BLaER1 treated with 17β-estradiol and CSF1 and Interleukin-3, amounts not matched to agents 10 nM and 100 nM (cell line): ENCODE results near the gene NDUFA6.
A peak's percentile ranks its signal among the peaks of the same experiment; 100 is the strongest.

ENCODE experiments used
- H3K27ac ChIP-seq, 11 experiments: shearing (Covaris generic); formaldehyde crosslinking; 2 replicates each; pipeline ENCODE4 v1.8.1; 2022
- H3K27me3 ChIP-seq, 11 experiments: shearing (Covaris generic); formaldehyde crosslinking; 2 replicates each; pipeline ENCODE4 v1.8.1; 2022
- H3K36me3 ChIP-seq, 11 experiments: shearing (Covaris generic); formaldehyde crosslinking; 2 replicates each; pipeline ENCODE4 v1.8.1; 2022
- H3K4me1 ChIP-seq, 10 experiments: shearing (Covaris generic); formaldehyde crosslinking; 2 replicates each; pipeline ENCODE4 v1.8.1; 2022
- H3K4me2 ChIP-seq, 11 experiments: shearing (Covaris generic); formaldehyde crosslinking; 2 replicates each; pipeline ENCODE4 v1.8.1; 2022
- H3K4me3 ChIP-seq, 10 experiments: shearing (Covaris generic); formaldehyde crosslinking; 2 replicates each; pipeline ENCODE4 v1.8.1; 2022
- H3K9ac ChIP-seq, 11 experiments: shearing (Covaris generic); formaldehyde crosslinking; 2 replicates each; pipeline ENCODE4 v1.8.1; 2022
- H3K9me3 ChIP-seq, 11 experiments: shearing (Covaris generic); formaldehyde crosslinking; replicated peaks in 1 of 11; 2 replicates each; pipeline ENCODE4 v1.8.1; 2022
- H4K20me1 ChIP-seq, 11 experiments: shearing (Covaris generic); formaldehyde crosslinking; 2 replicates each; pipeline ENCODE4 v1.8.1; 2022
- Cebpa-rat ChIP-seq, 11 experiments: shearing (Covaris generic); IDR thresholded peaks; 2 replicates each; pipeline ENCODE4 v1.8.1; 2022

The NDUFA6 gene

GRCh38 chr22:42039271-42039670, 51.3 kb downstream of the NDUFA6 start:
- H3K27ac ChIP-seq: no peak overlapping the region
- no peak overlapping the region for H3K9ac ChIP-seq

More at GRCh38 chr22:42039271-42039670, 51.3 kb downstream of the NDUFA6 start:
- H3K4me2 ChIP-seq: peak overlapping the region in 1 of 11 experiments; percentile 47; a peak in 1 of 22 replicates
- H3K9me3 ChIP-seq: peaks cover 43 to 65% (median 50%) of the 10 kb centered on the region in 11 experiments
- H3K4me3 ChIP-seq: no peak overlapping the region
- no peak for TF ChIP-seq Cebpa-rat (IDR thresholded peaks at IDR 0.05)
- no peaks in the 10 kb centered on the region for H4K20me1 ChIP-seq
- no peaks in the 10 kb centered on the region for H3K27me3 ChIP-seq
- H3K36me3 ChIP-seq: peaks cover 0 to 28% (median 10%) of the 10 kb centered on the region in 11 experiments; a peak in 15 of 22 replicates
- peaks cover 0 to 14% (median 0%) of the 10 kb centered on the region in 10 experiments; a peak in 5 of 20 replicates for H3K4me1 ChIP-seq
